Kidney glomerular epithelial cell (primary cell): ENCODE measurements around the gene KLHL30.

Experiments used
- DNase-seq: peaks from one replicate; lab custom pipeline; 2025; lab: John Stamatoyannopoulos, UW

Gene KLHL30

GRCh38 chr2:238138331-238139195, at the start of gene KLHL30:
Gene KLHL30 (plus strand): TSS chr2:238138668. CDS start chr2:238140755, 2,087 bp downstream.
- no peak for DNase-seq

- DNase-seq = no peak
These were observed 47.6 kb upstream of the KLHL30 start for GRCh38 chr2:238090887-238091286.

GRCh38 chr2:238091436-238092060, 46.9 kb upstream of the KLHL30 start:
- no peak for DNase-seq

GRCh38 chr2:238092486-238093035, 45.9 kb upstream of the KLHL30 start:
- DNase-seq = no peak

- DNase-seq = no peak
These were observed 45.0 kb upstream of the KLHL30 start for GRCh38 chr2:238093181-238094140.

- DNase-seq = no peak
These were observed 43.9 kb upstream of the KLHL30 start for GRCh38 chr2:238094438-238095022.

- no peak for DNase-seq
These were observed 43.3 kb upstream of the KLHL30 start for GRCh38 chr2:238095143-238095542.

GRCh38 chr2:238096311-238097011, 42.0 kb upstream of the KLHL30 start:
- DNase-seq = no peak

- no peak for DNase-seq
These were observed 41.1 kb upstream of the KLHL30 start for GRCh38 chr2:238097201-238097987.

GRCh38 chr2:238097988-238098871, 40.2 kb upstream of the KLHL30 start:
- peak; percentile 47 for DNase-seq

- peak; percentile 27 for DNase-seq
These were observed 39.4 kb upstream of the KLHL30 start for GRCh38 chr2:238098901-238099713.

GRCh38 chr2:238099714-238100048, 38.8 kb upstream of the KLHL30 start:
- DNase-seq = no peak

GRCh38 chr2:238100049-238100820, 38.2 kb upstream of the KLHL30 start, which contains the start of gene ESPNL:
Gene ESPNL (plus strand): TSS chr2:238100340. CDS start chr2:238100420, 80 bp downstream.
- DNase-seq = no peak

GRCh38 chr2:238100821-238101771, 37.4 kb upstream of the KLHL30 start:
- DNase-seq = no peak

GRCh38 chr2:238101891-238102841, 36.3 kb upstream of the KLHL30 start:
- no peak for DNase-seq
